ENCODE data around the gene DDX47. TPM values are rescaled to one million over a fixed set of nuclear protein-coding genes. Genes with fewer than 3 reads are reported as not detected.

The DDX47 gene
- polyA plus RNA-seq, 1 of the 3 experiments (the other 2 are of a cell fraction), result 68.4 TPM

DNA sequence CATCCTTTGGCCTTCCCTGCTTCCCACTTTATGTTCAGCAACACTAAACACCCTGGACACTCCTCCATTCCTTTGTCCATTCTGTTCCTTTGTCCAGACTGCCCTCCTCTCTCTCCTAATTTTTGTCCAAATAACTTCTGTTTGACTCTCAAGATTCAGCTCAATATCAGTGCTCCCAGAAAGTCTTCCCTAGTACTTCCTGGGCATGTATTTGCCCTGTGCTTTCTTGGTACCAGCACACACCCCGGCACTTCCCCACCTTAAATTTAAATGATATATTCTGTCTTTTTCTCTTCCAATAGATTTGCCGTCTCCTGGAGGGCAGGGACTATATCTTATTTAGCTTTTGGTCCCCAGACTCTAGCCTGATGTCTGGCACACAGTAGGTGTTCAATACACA lies 34.1 kb upstream of the DDX47 start:
- DNase-seq, result no peak
- CTCF ChIA-PET, result interaction anchor here (0.7 to 2.1 kb wide), 2 partner anchors 10 to 129 kb away, joined by 3 to 14 read pairs; no protein-coding TSS in a partner anchor
- no peaks in the 10 kb centered on the region for H4K20me1 ChIP-seq (ENCODE audit: insufficient read depth)
- no peaks in the 10 kb centered on the region for H3K9me3 ChIP-seq
- H3K9me2 ChIP-seq, result no peaks in the 10 kb centered on the region
- H3K9ac ChIP-seq, result 0 out of 2 replicates have a peak overlapping the region, but pooled peaks have one; percentile 10
- H3K27ac ChIP-seq (ENCODE audit: low read depth in 2 of 2, low read length in 1 of 2), result peak overlapping the region in 1 of 2 experiments; percentile 65; a peak in 2 of 4 replicates
- peaks cover 2 to 9% of the 10 kb centered on the region in 2 experiments; a peak in 3 of 4 replicates for H3K4me1 ChIP-seq (ENCODE audit: control insufficient read depth in 1 of 2, insufficient read depth in 2 of 2, low read depth in 1 of 2, low read length in 1 of 2)
- POLR2A ChIA-PET, result interaction anchor here (1.5 kb wide), 1 partner anchor 8 kb away, joined by 4 read pairs; no protein-coding TSS in a partner anchor
- H3K79me2 ChIP-seq (ENCODE audit: insufficient read depth), result no peaks in the 10 kb centered on the region
- H2AFZ ChIP-seq (ENCODE audit: low read depth), result no peak overlapping the region; the same call in 1 of the 2 replicates
- peak overlapping the region; percentile 34; the same call in 1 of the 2 replicates for H3K4me2 ChIP-seq
- no peak overlapping the region for H3K4me3 ChIP-seq (ENCODE audit: low read depth in 2 of 2, low read length in 1 of 2)
- H3F3A ChIP-seq (replicated peaks; ENCODE audit: insufficient read depth), result peaks cover 15% of the 10 kb centered on the region
- TF ChIP-seq RAD21 (IDR thresholded peaks at IDR 0.05; ENCODE audit: low read length) (no peak), YY1 (IDR thresholded peaks at IDR 0.05; ENCODE audit: low read depth) (no peak), RFX5 (IDR thresholded peaks at IDR 0.05; ENCODE audit: low read length) (no peak), EP300 (IDR thresholded peaks at IDR 0.05; ENCODE audit: borderline replicate concordance in 1 of 2, low read depth in 1 of 2, low read length in 1 of 2) (no peak)
- TF ChIP-seq, protein P1, sequence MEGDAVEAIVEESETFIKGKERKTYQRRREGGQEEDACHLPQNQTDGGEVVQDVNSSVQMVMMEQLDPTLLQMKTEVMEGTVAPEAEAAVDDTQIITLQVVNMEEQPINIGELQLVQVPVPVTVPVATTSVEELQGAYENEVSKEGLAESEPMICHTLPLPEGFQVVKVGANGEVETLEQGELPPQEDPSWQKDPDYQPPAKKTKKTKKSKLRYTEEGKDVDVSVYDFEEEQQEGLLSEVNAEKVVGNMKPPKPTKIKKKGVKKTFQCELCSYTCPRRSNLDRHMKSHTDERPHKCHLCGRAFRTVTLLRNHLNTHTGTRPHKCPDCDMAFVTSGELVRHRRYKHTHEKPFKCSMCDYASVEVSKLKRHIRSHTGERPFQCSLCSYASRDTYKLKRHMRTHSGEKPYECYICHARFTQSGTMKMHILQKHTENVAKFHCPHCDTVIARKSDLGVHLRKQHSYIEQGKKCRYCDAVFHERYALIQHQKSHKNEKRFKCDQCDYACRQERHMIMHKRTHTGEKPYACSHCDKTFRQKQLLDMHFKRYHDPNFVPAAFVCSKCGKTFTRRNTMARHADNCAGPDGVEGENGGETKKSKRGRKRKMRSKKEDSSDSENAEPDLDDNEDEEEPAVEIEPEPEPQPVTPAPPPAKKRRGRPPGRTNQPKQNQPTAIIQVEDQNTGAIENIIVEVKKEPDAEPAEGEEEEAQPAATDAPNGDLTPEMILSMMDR (IDR thresholded peaks at IDR 0.05), result no peak
- TF ChIP-seq, protein P2, sequence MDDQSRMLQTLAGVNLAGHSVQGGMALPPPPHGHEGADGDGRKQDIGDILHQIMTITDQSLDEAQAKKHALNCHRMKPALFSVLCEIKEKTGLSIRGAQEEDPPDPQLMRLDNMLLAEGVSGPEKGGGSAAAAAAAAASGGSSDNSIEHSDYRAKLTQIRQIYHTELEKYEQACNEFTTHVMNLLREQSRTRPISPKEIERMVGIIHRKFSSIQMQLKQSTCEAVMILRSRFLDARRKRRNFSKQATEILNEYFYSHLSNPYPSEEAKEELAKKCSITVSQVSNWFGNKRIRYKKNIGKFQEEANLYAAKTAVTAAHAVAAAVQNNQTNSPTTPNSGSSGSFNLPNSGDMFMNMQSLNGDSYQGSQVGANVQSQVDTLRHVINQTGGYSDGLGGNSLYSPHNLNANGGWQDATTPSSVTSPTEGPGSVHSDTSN (IDR thresholded peaks at IDR 0.05), result no peak
- no peaks in the 10 kb centered on the region for H3K27me3 ChIP-seq (ENCODE audit: insufficient read depth)
- no peaks in the 10 kb centered on the region for H3K36me3 ChIP-seq (replicated peaks in 1 of 2; ENCODE audit: control insufficient read depth in 1 of 2, insufficient read depth in 2 of 2, low read length in 1 of 2)
- WGBS (ENCODE audit: low lambda C conversion rate), result 94% methylated on average over 2 of the region's 2 CpGs

DNA sequence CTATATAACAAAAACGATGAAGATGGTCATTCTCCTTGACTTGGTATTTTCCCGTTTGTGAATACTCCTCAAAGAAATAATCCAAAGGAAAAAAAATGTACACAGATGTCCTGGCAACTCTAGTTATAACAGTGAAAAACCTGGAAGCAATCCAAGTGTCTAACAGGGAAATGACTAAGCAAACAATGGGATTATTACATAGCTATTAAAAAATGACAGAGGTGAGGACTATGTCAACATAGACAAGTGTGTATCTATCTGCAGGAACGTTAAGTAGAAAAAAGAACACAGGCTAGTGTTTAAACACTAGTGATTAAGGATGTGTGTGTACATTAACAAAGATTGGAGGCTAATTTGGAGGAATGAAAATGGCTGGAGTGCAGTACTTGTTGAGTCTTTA lies 33.6 kb upstream of the DDX47 start:
- CTCF ChIA-PET, result interaction anchor here (2.1 kb wide), 1 partner anchor 9 kb away, joined by 14 read pairs; no protein-coding TSS in a partner anchor
- no peak overlapping the region for H3K4me3 ChIP-seq (ENCODE audit: low read depth in 2 of 2, low read length in 1 of 2)
- H3K79me2 ChIP-seq (ENCODE audit: insufficient read depth), result no peaks in the 10 kb centered on the region
- no peak for DNase-seq
- peaks cover 2 to 9% of the 10 kb centered on the region in 2 experiments; a peak in 3 of 4 replicates for H3K4me1 ChIP-seq (ENCODE audit: control insufficient read depth in 1 of 2, insufficient read depth in 2 of 2, low read depth in 1 of 2, low read length in 1 of 2)
- no peaks in the 10 kb centered on the region for H3K9me3 ChIP-seq
- H2AFZ ChIP-seq (ENCODE audit: low read depth), result no peak overlapping the region
- POLR2A ChIA-PET, result no interaction called here
- H3K4me2 ChIP-seq, result peak overlapping the region; percentile 34; the same call in 1 of the 2 replicates
- no peaks in the 10 kb centered on the region for H3K36me3 ChIP-seq (replicated peaks in 1 of 2; ENCODE audit: control insufficient read depth in 1 of 2, insufficient read depth in 2 of 2, low read length in 1 of 2)
- H3K27ac ChIP-seq (ENCODE audit: low read depth in 2 of 2, low read length in 1 of 2), result peak overlapping the region in 1 of 2 experiments; percentile 65; a peak in 2 of 4 replicates
- WGBS (ENCODE audit: low lambda C conversion rate), result 19% methylated on average over 3 of the region's 3 CpGs
- H4K20me1 ChIP-seq (ENCODE audit: insufficient read depth), result no peaks in the 10 kb centered on the region
- 0 out of 2 replicates have a peak overlapping the region, but pooled peaks have one; percentile 10 for H3K9ac ChIP-seq
- H3K27me3 ChIP-seq (ENCODE audit: insufficient read depth), result no peaks in the 10 kb centered on the region
- no peaks in the 10 kb centered on the region for H3K9me2 ChIP-seq
- peaks cover 15% of the 10 kb centered on the region for H3F3A ChIP-seq (replicated peaks; ENCODE audit: insufficient read depth)
- TF ChIP-seq FOSL2 (IDR thresholded peaks at IDR 0.05; ENCODE audit: borderline replicate concordance, low read depth), result peak; percentile 66; the same call in 1 of the 2 replicates
- TF ChIP-seq, protein P3, sequence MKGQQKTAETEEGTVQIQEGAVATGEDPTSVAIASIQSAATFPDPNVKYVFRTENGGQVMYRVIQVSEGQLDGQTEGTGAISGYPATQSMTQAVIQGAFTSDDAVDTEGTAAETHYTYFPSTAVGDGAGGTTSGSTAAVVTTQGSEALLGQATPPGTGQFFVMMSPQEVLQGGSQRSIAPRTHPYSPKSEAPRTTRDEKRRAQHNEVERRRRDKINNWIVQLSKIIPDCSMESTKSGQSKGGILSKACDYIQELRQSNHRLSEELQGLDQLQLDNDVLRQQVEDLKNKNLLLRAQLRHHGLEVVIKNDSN (IDR thresholded peaks at IDR 0.05; ENCODE audit: borderline replicate concordance, low read depth), result no peak
- TF ChIP-seq GATA2 (CRISPR knock-in tag; IDR thresholded peaks at IDR 0.05), result no peak
- TF ChIP-seq, protein P4, sequence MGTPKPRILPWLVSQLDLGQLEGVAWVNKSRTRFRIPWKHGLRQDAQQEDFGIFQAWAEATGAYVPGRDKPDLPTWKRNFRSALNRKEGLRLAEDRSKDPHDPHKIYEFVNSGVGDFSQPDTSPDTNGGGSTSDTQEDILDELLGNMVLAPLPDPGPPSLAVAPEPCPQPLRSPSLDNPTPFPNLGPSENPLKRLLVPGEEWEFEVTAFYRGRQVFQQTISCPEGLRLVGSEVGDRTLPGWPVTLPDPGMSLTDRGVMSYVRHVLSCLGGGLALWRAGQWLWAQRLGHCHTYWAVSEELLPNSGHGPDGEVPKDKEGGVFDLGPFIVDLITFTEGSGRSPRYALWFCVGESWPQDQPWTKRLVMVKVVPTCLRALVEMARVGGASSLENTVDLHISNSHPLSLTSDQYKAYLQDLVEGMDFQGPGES (IDR thresholded peaks at IDR 0.05; ENCODE audit: low read depth, low read length), result no peak
- TF ChIP-seq, protein P5, sequence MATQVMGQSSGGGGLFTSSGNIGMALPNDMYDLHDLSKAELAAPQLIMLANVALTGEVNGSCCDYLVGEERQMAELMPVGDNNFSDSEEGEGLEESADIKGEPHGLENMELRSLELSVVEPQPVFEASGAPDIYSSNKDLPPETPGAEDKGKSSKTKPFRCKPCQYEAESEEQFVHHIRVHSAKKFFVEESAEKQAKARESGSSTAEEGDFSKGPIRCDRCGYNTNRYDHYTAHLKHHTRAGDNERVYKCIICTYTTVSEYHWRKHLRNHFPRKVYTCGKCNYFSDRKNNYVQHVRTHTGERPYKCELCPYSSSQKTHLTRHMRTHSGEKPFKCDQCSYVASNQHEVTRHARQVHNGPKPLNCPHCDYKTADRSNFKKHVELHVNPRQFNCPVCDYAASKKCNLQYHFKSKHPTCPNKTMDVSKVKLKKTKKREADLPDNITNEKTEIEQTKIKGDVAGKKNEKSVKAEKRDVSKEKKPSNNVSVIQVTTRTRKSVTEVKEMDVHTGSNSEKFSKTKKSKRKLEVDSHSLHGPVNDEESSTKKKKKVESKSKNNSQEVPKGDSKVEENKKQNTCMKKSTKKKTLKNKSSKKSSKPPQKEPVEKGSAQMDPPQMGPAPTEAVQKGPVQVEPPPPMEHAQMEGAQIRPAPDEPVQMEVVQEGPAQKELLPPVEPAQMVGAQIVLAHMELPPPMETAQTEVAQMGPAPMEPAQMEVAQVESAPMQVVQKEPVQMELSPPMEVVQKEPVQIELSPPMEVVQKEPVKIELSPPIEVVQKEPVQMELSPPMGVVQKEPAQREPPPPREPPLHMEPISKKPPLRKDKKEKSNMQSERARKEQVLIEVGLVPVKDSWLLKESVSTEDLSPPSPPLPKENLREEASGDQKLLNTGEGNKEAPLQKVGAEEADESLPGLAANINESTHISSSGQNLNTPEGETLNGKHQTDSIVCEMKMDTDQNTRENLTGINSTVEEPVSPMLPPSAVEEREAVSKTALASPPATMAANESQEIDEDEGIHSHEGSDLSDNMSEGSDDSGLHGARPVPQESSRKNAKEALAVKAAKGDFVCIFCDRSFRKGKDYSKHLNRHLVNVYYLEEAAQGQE (IDR thresholded peaks at IDR 0.05; ENCODE audit: low read depth, low read length), result no peak
- TF ChIP-seq RXRA (IDR thresholded peaks at IDR 0.05; ENCODE audit: borderline replicate concordance, low read depth), result no peak
- TF ChIP-seq, protein P6, sequence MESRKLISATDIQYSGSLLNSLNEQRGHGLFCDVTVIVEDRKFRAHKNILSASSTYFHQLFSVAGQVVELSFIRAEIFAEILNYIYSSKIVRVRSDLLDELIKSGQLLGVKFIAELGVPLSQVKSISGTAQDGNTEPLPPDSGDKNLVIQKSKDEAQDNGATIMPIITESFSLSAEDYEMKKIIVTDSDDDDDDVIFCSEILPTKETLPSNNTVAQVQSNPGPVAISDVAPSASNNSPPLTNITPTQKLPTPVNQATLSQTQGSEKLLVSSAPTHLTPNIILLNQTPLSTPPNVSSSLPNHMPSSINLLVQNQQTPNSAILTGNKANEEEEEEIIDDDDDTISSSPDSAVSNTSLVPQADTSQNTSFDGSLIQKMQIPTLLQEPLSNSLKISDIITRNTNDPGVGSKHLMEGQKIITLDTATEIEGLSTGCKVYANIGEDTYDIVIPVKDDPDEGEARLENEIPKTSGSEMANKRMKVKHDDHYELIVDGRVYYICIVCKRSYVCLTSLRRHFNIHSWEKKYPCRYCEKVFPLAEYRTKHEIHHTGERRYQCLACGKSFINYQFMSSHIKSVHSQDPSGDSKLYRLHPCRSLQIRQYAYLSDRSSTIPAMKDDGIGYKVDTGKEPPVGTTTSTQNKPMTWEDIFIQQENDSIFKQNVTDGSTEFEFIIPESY (IDR thresholded peaks at IDR 0.05; ENCODE audit: borderline replicate concordance, low read depth), result no peak; the same call in 1 of the 2 replicates
- TF ChIP-seq FOXJ3 (CRISPR knock-in tag; IDR thresholded peaks at IDR 0.05), result no peak
- TF ChIP-seq TEAD4 (IDR thresholded peaks at IDR 0.05; ENCODE audit: borderline replicate concordance, insufficient read depth), result no peak
